Upper lobe of right lung (tissue), 1 donor: ENCODE data around the gene RMND1. TPM values are rescaled to one million over a fixed set of nuclear protein-coding genes. Genes with fewer than 3 reads are reported as not detected.

Experiments used
- ATAC-seq: fragments of 200-7000 bp; cut with Tn5 transposase; one replicate; pipeline ENCODE4 v1.9.1; 2020; ENCODE audit warnings: mild to moderate bottlenecking, moderate library complexity
- DNase-seq: peaks from one replicate; pipeline ENCODE4 v3.0.0-alpha.2; 2020
- H3K27ac ChIP-seq: fragments of 200-600 bp; one replicate; pipeline ENCODE4 v1.8.0; 2022
- H3K27me3 ChIP-seq: fragments of 200-600 bp; one replicate; pipeline ENCODE4 v1.8.0; 2022; ENCODE audit warnings: mild to moderate bottlenecking
- H3K36me3 ChIP-seq: fragments of 200-600 bp; one replicate; pipeline ENCODE4 v1.8.0; 2022
- H3K4me1 ChIP-seq: fragments of 200-600 bp; one replicate; pipeline ENCODE4 v1.8.0; 2022
- H3K4me3 ChIP-seq: fragments of 200-600 bp; one replicate; pipeline ENCODE4 v1.8.0; 2022; ENCODE audit warnings: mild to moderate bottlenecking
- H3K9me3 ChIP-seq: fragments of 200-600 bp; one replicate; pipeline ENCODE4 v1.8.0; 2022
- CTCF ChIP-seq: fragments of 200-600 bp; IDR thresholded peaks from one replicate; pipeline ENCODE4 v1.8.0; 2022; ENCODE audit warnings: antibody characterized with exemption
- intact Hi-C: fragments of 100-400 bp; cut with DNase I; formaldehyde crosslinking; loops from one replicate; pipeline ENCODE4 v1.11.0; 2022
- total RNA-seq: library from RNA; stranded (reverse); fragmentation: NEBNext Ultra II Directional; extraction: Animal tissue kit (Norgen Biotek cat#: 25700); gene quantifications from one replicate; pipeline ENCODE4 v1.2.1, GENCODE V29; 2021
- donor health status: DM: no; HTN: yes; CAD: no; lungs with severe emphysema.

Gene RMND1
- total RNA-seq, 1 donor from 2014 or later = 19.5 TPM

GRCh38 chr6:151375833-151376232, 76.1 kb downstream of the RMND1 start:
- ATAC-seq (no peak), DNase-seq (no peak)
- TF ChIP-seq CTCF = no peak
- no peak overlapping the region for H3K27ac ChIP-seq
- no peaks in the 10 kb centered on the region for H3K9me3 ChIP-seq
- intact Hi-C loops = no loop called here
- peaks cover 16% of the 10 kb centered on the region for H3K36me3 ChIP-seq
- peaks cover 13% of the 10 kb centered on the region for H3K4me1 ChIP-seq
- no peaks in the 10 kb centered on the region for H3K27me3 ChIP-seq
- H3K4me3 ChIP-seq = no peak overlapping the region

GRCh38 chr6:151374036-151374683, 77.8 kb downstream of the RMND1 start:
- no peak for TF ChIP-seq CTCF
- intact Hi-C loops = no loop called here
- Histone ChIP-seq H3K27ac (no peak overlapping the region), H3K36me3 (peaks cover 20% of the 10 kb centered on the region), H3K9me3 (no peaks in the 10 kb centered on the region), H3K27me3 (no peaks in the 10 kb centered on the region), H3K4me1 (peaks cover 5% of the 10 kb centered on the region), H3K4me3 (no peak overlapping the region)
- no peak for DNase-seq
- ATAC-seq = peak; percentile 74

- intact Hi-C loops = no loop called here
- H3K36me3 ChIP-seq = peaks cover 20% of the 10 kb centered on the region
- DNase-seq (no peak), ATAC-seq (no peak)
- H3K4me1 ChIP-seq = peaks cover 5% of the 10 kb centered on the region
- no peak for TF ChIP-seq CTCF
- no peak overlapping the region for H3K4me3 ChIP-seq
- H3K27me3 ChIP-seq = no peaks in the 10 kb centered on the region
- no peak overlapping the region for H3K27ac ChIP-seq
- no peaks in the 10 kb centered on the region for H3K9me3 ChIP-seq
Measured at GRCh38 chr6:151372164-151372563, 79.8 kb downstream of the RMND1 start.

GRCh38 chr6:151370509-151371078, 81.3 kb downstream of the RMND1 start:
- no peak for DNase-seq
- no peak overlapping the region for H3K4me3 ChIP-seq
- no peaks in the 10 kb centered on the region for H3K9me3 ChIP-seq
- peaks cover 5% of the 10 kb centered on the region for H3K4me1 ChIP-seq
- no peak for ATAC-seq
- no peaks in the 10 kb centered on the region for H3K27me3 ChIP-seq
- TF ChIP-seq CTCF = no peak
- no peak overlapping the region for H3K27ac ChIP-seq
- intact Hi-C loops = no loop called here
- H3K36me3 ChIP-seq = peaks cover 33% of the 10 kb centered on the region

GRCh38 chr6:151365233-151365632, 86.7 kb downstream of the RMND1 start:
- H3K36me3 ChIP-seq = peaks cover 48% of the 10 kb centered on the region

More at GRCh38 chr6:151365233-151365632, 86.7 kb downstream of the RMND1 start:
- Histone ChIP-seq H3K4me1 (no peaks in the 10 kb centered on the region), H3K27ac (no peak overlapping the region), H3K27me3 (no peaks in the 10 kb centered on the region), H3K4me3 (no peak overlapping the region), H3K9me3 (no peaks in the 10 kb centered on the region)
- ATAC-seq (no peak), DNase-seq (no peak)
- TF ChIP-seq CTCF = no peak
- intact Hi-C loops = no loop called here
